IgD-negative memory B cell (primary cell): ENCODE data around the gene CHIA. TPM values are rescaled to one million over a fixed set of nuclear protein-coding genes. Genes with fewer than 3 reads are reported as not detected.
"Not testable (repeated sequence)": the region's sequence is repeated elsewhere in the genome, so short reads cannot be mapped to it uniquely, and the experiment has no call there.

Experiments
- H3K27ac Mint-ChIP-seq, 3 donors: one replicate each; pipeline ENCODE4 v1.8.0; 2020 to 2022; ENCODE audit warnings: mild to moderate bottlenecking in 3 of 3, mixed read lengths in 3 of 3, moderate library complexity in 1 of 3
- H3K27me3 Mint-ChIP-seq: one replicate; pipeline ENCODE4 v1.8.0; 2021; ENCODE audit warnings: mixed read lengths
- H3K36me3 Mint-ChIP-seq: one replicate; pipeline ENCODE4 v1.8.0; 2020; ENCODE audit warnings: mild to moderate bottlenecking, mixed read lengths
- H3K4me1 Mint-ChIP-seq, 3 donors: one replicate each; pipeline ENCODE4 v1.8.0; 2020 to 2022; ENCODE audit warnings: mixed read lengths in 3 of 3, mild to moderate bottlenecking in 1 of 3
- H3K4me3 Mint-ChIP-seq, 4 donors: one replicate each; pipeline ENCODE4 v1.8.0; 2020 to 2022; ENCODE audit warnings: mild to moderate bottlenecking in 4 of 4, mixed read lengths in 4 of 4, moderate library complexity in 3 of 4
- H3K9me3 Mint-ChIP-seq, 3 donors: one replicate each; pipeline ENCODE4 v1.8.0; 2020 to 2021; ENCODE audit warnings: mixed read lengths in 3 of 3, mild to moderate bottlenecking in 1 of 3
- polyA plus RNA-seq: library from polyadenylated mRNA; unstranded; fragments of 300-500 nt; fragmentation: Illumina TruSeq; gene quantifications from one replicate; pipeline ENCODE4 v1.2.3, GENCODE V29; 2021

CHIA gene
- polyA plus RNA-seq, 1 donor from 2014 or later = 1.0 TPM

DNA sequence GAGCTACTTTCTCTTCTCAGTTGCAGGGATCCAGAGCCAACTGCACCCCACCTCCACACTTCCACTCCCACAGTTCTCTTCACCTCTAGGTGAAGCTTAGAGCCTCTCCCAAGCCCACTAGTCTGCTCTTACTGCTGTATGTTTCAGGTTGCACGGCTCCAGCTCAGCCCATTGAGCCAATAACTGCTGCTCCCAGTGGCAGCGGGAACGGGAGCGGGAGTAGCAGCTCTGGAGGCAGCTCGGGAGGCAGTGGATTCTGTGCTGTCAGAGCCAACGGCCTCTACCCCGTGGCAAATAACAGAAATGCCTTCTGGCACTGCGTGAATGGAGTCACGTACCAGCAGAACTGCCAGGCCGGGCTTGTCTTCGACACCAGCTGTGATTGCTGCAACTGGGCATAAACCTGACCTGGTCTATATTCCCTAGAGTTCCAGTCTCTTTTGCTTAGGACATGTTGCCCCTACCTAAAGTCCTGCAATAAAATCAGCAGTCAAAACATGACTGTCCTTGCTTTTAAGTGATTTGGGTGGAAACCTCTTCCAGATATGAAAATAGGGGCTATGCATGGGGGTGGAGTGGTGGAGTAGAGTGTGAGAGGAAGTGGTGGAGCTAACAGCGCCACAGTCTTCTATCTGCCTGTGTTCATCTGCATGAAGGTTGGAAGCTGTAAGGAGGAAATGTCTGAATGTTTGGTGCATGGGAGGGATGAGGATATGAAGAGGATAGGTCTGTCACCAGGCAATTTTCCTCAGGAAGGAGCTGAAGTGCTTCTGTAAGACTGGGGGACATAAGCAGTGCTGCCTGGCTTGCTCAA is 29.6 kb downstream of the CHIA start:
- Mint-ChIP-seq H3K27me3 (no peaks in the 10 kb centered on the region), H3K27ac (peak overlapping the region in 1 of 3 donors; percentile 2), H3K4me1 (peaks cover 4 to 13% (median 4%) of the 10 kb centered on the region in 3 donors), H3K4me3 (no peak overlapping the region), H3K36me3 (peaks cover 3% of the 10 kb centered on the region), H3K9me3 (no peaks in the 10 kb centered on the region)

- no peak overlapping the region for H3K4me3 Mint-ChIP-seq
- H3K36me3 Mint-ChIP-seq = peaks cover 3% of the 10 kb centered on the region
- H3K4me1 Mint-ChIP-seq = peaks cover 0 to 13% (median 4%) of the 10 kb centered on the region in 3 donors
- no peaks in the 10 kb centered on the region for H3K27me3 Mint-ChIP-seq
- H3K9me3 Mint-ChIP-seq = peaks cover 3 to 10% (median 5%) of the 10 kb centered on the region in 3 donors
- H3K27ac Mint-ChIP-seq = no peak overlapping the region
Observed at GRCh38 chr1:111323231-111323630, 32.6 kb downstream of the CHIA start.

DNA sequence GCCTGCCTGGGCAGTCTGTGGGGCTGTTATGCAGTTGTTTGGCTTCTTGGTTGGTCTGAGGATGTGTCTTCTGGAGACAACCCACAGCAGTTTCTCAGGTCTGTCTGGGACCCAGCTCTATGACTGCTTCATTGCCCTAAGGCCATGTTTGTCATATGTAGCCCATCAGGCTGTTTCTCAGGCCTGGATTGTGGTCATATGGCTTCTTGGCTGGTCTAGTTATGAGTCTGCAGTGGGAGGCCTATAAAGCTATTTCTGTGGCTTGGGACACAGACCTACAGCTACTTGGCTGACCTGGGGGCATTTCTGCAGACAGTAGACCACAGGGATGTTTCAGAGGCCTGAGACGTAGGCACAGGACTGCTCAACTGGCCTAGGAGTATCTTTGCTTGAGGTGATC is 41.5 kb downstream of the CHIA start:
- no peak overlapping the region for H3K4me3 Mint-ChIP-seq
- H3K36me3 Mint-ChIP-seq = peaks cover 14% of the 10 kb centered on the region
- H3K4me1 Mint-ChIP-seq = peaks cover 0 to 5% (median 3%) of the 10 kb centered on the region in 3 donors
- H3K9me3 Mint-ChIP-seq = peaks cover 4 to 18% (median 17%) of the 10 kb centered on the region in 3 donors
- no peaks in the 10 kb centered on the region for H3K27me3 Mint-ChIP-seq
- no peak overlapping the region for H3K27ac Mint-ChIP-seq

GRCh38 chr1:111334169-111334568 is 43.5 kb downstream of the CHIA start:
- Mint-ChIP-seq H3K4me1 (peaks cover 0 to 5% (median 3%) of the 10 kb centered on the region in 3 donors), H3K9me3 (peaks cover 0 to 7% (median 6%) of the 10 kb centered on the region in 3 donors), H3K4me3 (peak overlapping the region in 1 of 4 donors; percentile 32), H3K27ac (no peak overlapping the region), H3K36me3 (peaks cover 8% of the 10 kb centered on the region), H3K27me3 (no peaks in the 10 kb centered on the region)

DNA sequence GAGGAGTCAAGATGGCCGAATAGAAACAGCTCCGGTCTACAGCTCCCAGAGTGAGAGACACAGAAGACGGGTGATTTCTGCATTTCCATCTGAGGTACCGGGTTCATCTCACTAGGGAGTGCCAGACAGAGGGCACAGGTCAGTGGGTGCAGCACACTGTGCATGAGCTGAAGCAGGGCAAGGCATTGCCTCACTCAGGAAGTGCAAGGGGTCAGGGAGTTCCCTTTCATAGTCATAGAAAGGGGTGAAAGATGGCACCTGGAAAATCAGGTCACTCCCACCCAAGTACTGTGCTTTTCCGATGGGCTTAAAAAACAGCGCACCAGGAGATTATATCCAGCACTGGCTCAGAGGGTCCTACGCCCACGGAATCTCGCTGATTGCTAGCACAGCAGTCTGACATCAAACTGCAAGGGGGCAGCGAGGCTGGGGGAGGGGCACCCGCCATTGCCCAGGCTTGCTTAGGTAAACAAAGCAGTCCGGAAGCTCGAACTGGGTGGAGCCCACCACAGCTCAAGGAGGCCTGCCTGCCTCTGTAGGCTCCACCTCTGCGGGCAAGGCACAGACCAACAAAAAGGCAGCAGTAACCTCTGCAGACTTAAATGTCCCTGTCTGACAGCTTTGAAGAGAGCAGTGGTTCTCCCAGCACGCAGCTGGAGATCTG is 44.7 kb downstream of the CHIA start:
- not testable (repeated sequence) for H3K9me3 Mint-ChIP-seq, H3K36me3 Mint-ChIP-seq, H3K4me1 Mint-ChIP-seq, H3K27me3 Mint-ChIP-seq, H3K27ac Mint-ChIP-seq
- H3K4me3 Mint-ChIP-seq = peak overlapping the region in 1 of 4 donors; percentile 68

DNA sequence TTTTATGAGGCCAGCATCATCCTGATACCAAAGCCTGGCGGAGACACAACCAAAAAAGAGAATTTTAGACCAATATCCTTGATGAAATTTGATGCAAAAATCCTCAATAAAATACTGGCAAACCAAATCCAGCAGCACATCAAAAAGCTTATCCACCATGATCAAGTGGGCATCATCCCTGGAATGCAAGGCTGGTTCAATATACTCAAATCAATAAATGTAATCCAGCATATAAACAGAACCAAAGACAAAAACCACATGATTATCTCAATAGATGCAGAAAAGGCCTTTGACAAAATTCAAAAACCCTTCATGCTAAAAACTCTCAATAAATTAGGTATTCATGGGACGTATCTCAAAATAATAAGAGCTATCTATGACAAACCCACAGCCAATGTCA is 48.2 kb downstream of the CHIA start:
- not testable (repeated sequence) for H3K4me1 Mint-ChIP-seq, H3K4me3 Mint-ChIP-seq, H3K27ac Mint-ChIP-seq, H3K9me3 Mint-ChIP-seq, H3K36me3 Mint-ChIP-seq, H3K27me3 Mint-ChIP-seq

- peak overlapping the region; percentile 87 to 97 (median 95) for H3K4me3 Mint-ChIP-seq
- peak overlapping the region; percentile 94 to 99 (median 94) for H3K27ac Mint-ChIP-seq
- peaks cover 15 to 21% (median 17%) of the 10 kb centered on the region in 3 donors for H3K4me1 Mint-ChIP-seq
- no peaks in the 10 kb centered on the region for H3K27me3 Mint-ChIP-seq
- no peaks in the 10 kb centered on the region for H3K9me3 Mint-ChIP-seq
- H3K36me3 Mint-ChIP-seq = no peaks in the 10 kb centered on the region
Observed at GRCh38 chr1:111346089-111346885, 55.6 kb downstream of the CHIA start.

- H3K27me3 Mint-ChIP-seq = no peaks in the 10 kb centered on the region
- H3K27ac Mint-ChIP-seq = peak overlapping the region; percentile 94 to 99 (median 94)
- H3K4me3 Mint-ChIP-seq = peak overlapping the region; percentile 87 to 97 (median 95)
- no peaks in the 10 kb centered on the region for H3K36me3 Mint-ChIP-seq
- no peaks in the 10 kb centered on the region for H3K9me3 Mint-ChIP-seq
- peaks cover 15 to 21% (median 17%) of the 10 kb centered on the region in 3 donors for H3K4me1 Mint-ChIP-seq
Observed at GRCh38 chr1:111347026-111347425, 56.4 kb downstream of the CHIA start.

DNA sequence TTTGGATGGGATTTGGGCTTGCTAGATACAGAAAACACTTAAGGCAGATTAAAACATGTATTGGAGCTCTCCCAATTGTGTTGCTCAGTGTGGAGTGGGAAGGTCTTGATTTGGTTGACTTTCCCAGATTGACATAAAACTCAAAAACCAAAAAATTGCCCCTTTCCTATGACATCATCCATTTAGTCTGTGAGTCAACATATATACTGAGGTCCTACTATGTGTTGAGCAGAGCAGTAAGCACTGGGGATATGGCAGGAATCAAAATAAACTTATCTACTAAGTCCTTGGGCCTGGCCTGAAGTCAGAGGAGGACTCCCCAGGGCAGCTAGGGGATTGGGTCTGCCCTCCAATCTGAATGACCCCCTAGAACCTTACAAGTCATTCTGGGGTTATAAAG is 61.0 kb downstream of the CHIA start:
- Mint-ChIP-seq H3K27ac (peak overlapping the region in 2 of 3 donors; percentile 52 to 58), H3K9me3 (no peaks in the 10 kb centered on the region), H3K36me3 (no peaks in the 10 kb centered on the region)

GRCh38 chr1:111354584-111354983 is 63.9 kb downstream of the CHIA start:
- H3K4me1 Mint-ChIP-seq = no peaks in the 10 kb centered on the region
- no peak overlapping the region for H3K4me3 Mint-ChIP-seq
- H3K36me3 Mint-ChIP-seq = no peaks in the 10 kb centered on the region
- no peak overlapping the region for H3K27ac Mint-ChIP-seq
- H3K27me3 Mint-ChIP-seq = no peaks in the 10 kb centered on the region
- no peaks in the 10 kb centered on the region for H3K9me3 Mint-ChIP-seq

More for the DNA sequence above, 61.0 kb downstream of the CHIA start:
- Mint-ChIP-seq H3K27me3 (no peaks in the 10 kb centered on the region), H3K4me1 (peaks cover 7 to 8% (median 8%) of the 10 kb centered on the region in 3 donors), H3K4me3 (peak overlapping the region in 1 of 4 donors; percentile 45)

GRCh38 chr1:111358964-111359363 is 68.3 kb downstream of the CHIA start:
- Mint-ChIP-seq H3K36me3 (no peaks in the 10 kb centered on the region), H3K9me3 (no peaks in the 10 kb centered on the region), H3K27me3 (no peaks in the 10 kb centered on the region), H3K4me3 (no peak overlapping the region), H3K4me1 (no peaks in the 10 kb centered on the region), H3K27ac (no peak overlapping the region)

DNA sequence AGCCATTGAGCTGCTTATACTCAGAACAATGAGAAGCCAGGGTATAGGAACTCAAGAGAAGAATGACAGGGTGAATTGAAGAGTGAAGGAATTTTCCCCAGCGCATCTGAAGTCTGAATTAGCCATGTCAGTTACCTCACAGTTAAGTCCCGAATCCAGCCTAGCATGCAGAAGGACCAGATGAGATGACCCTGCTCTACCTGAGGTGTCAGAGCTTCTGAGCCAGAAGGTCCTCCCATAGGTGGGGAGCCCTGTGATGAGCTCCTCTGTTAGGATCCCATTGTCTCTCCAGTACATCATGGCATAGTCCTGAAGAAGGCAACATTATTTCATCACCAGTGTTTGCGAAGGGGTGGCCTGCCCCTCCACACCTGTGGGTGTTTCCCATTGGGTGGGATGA is 68.7 kb downstream of the CHIA start:
- Mint-ChIP-seq H3K9me3 (no peaks in the 10 kb centered on the region), H3K4me3 (no peak overlapping the region), H3K27ac (no peak overlapping the region), H3K36me3 (no peaks in the 10 kb centered on the region), H3K4me1 (no peaks in the 10 kb centered on the region), H3K27me3 (no peaks in the 10 kb centered on the region)

- H3K4me1 Mint-ChIP-seq, H3K36me3 Mint-ChIP-seq, H3K4me3 Mint-ChIP-seq, H3K27ac Mint-ChIP-seq, H3K27me3 Mint-ChIP-seq, H3K9me3 Mint-ChIP-seq: not testable (repeated sequence)
Observed at GRCh38 chr1:111360257-111360656, 69.6 kb downstream of the CHIA start.

DNA sequence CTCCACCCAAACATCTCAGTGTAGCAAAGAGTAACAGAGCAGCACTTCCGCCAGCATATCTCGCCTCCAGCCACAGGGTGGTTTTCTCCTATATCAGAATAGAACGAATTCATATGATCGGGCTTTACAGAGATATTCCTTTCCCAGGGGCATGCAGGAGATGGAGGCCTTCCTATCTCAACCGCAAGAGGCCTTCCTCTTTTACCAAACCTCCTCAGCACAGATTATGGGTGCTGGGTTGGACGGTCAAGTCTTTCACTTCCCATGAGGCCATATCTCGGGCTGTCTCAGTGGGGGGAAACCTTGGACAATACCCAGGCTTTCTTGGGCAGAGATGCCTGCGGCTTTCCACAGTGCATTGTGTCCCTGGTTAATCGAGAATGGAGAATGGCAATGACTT is 71.1 kb downstream of the CHIA start:
- no peak overlapping the region for H3K27ac Mint-ChIP-seq

GRCh38 chr1:111364690-111365089 is 74.0 kb downstream of the CHIA start:
- H3K27me3 Mint-ChIP-seq = peaks cover 24% of the 10 kb centered on the region
- no peak overlapping the region for H3K27ac Mint-ChIP-seq
- no peaks in the 10 kb centered on the region for H3K4me1 Mint-ChIP-seq
- H3K36me3 Mint-ChIP-seq = peaks cover 1% of the 10 kb centered on the region
- no peaks in the 10 kb centered on the region for H3K9me3 Mint-ChIP-seq
- no peak overlapping the region for H3K4me3 Mint-ChIP-seq

More for the DNA sequence above, 71.1 kb downstream of the CHIA start:
- peaks cover 1% of the 10 kb centered on the region for H3K36me3 Mint-ChIP-seq
- no peaks in the 10 kb centered on the region for H3K4me1 Mint-ChIP-seq
- H3K27me3 Mint-ChIP-seq = peaks cover 10% of the 10 kb centered on the region
- H3K4me3 Mint-ChIP-seq = no peak overlapping the region
- H3K9me3 Mint-ChIP-seq = no peaks in the 10 kb centered on the region
